H9 (cell line): ENCODE results near the gene SNTG2. TPM values are rescaled to one million over a fixed set of nuclear protein-coding genes. Genes with fewer than 3 reads are reported as not detected.

Experiments
- DNase-seq: peaks from one replicate; pipeline ENCODE4 v3.0.0-alpha.2; 2017
- H2AFZ ChIP-seq: one replicate; pipeline ENCODE4 v1.6.1; 2013; ENCODE audit warnings: mild to moderate bottlenecking, low read length, control low read depth, moderate library complexity
- H2AK5ac ChIP-seq: 2 replicates; pipeline ENCODE4 v1.6.1; 2013; ENCODE audit warnings: low read length, control low read depth, mixed read lengths; ENCODE audit not compliant: insufficient read length
- H2BK120ac ChIP-seq: one replicate; pipeline ENCODE4 v1.6.1; 2013; ENCODE audit warnings: low read depth, mild to moderate bottlenecking, low read length, control low read depth, inconsistent platforms; ENCODE audit not compliant: poor library complexity, severe bottlenecking
- H2BK12ac ChIP-seq: 2 replicates; pipeline ENCODE4 v1.6.1; 2013; ENCODE audit warnings: low read length, control low read depth, mixed read lengths, low read depth; ENCODE audit not compliant: insufficient read length
- H2BK15ac ChIP-seq: 2 replicates; pipeline ENCODE4 v1.6.1; 2013; ENCODE audit warnings: low read depth, low read length, control low read depth
- H2BK20ac ChIP-seq: one replicate; pipeline ENCODE4 v1.6.1; 2013; ENCODE audit warnings: low read depth, mild to moderate bottlenecking, low read length, control low read depth, inconsistent platforms; ENCODE audit not compliant: poor library complexity, severe bottlenecking
- H2BK5ac ChIP-seq: 2 replicates; pipeline ENCODE4 v1.6.1; 2013; ENCODE audit warnings: low read length, control low read depth, mixed read lengths; ENCODE audit not compliant: insufficient read length
- H3K14ac ChIP-seq: 2 replicates; pipeline ENCODE4 v1.6.1; 2013; ENCODE audit warnings: low read length, control low read depth; ENCODE audit not compliant: insufficient read depth
- H3K18ac ChIP-seq: 2 replicates; pipeline ENCODE4 v1.6.1; 2013; ENCODE audit warnings: low read depth, mild to moderate bottlenecking, mixed read lengths, low read length, control low read depth; ENCODE audit not compliant: insufficient read length
- H3K23ac ChIP-seq: 2 replicates; pipeline ENCODE4 v1.6.1; 2013; ENCODE audit warnings: low read length, control low read depth, mixed read lengths, low read depth; ENCODE audit not compliant: insufficient read length
- H3K23me2 ChIP-seq: 2 replicates; pipeline ENCODE4 v1.6.1; 2013; ENCODE audit warnings: low read depth, mild to moderate bottlenecking, mixed read lengths, low read length, control low read depth; ENCODE audit not compliant: insufficient read length, poor library complexity, severe bottlenecking
- H3K27ac ChIP-seq: 2 replicates; pipeline ENCODE4 v1.5.1; 2013; ENCODE audit warnings: low read length, control low read depth, mixed read lengths, low read depth; ENCODE audit not compliant: insufficient read length
- H3K27me3 ChIP-seq: 2 replicates; pipeline ENCODE4 v1.6.1; 2013; ENCODE audit warnings: low read length, control low read depth, inconsistent platforms; ENCODE audit not compliant: insufficient read depth
- H3K4ac ChIP-seq: 2 replicates; pipeline ENCODE4 v1.6.1; 2013; ENCODE audit warnings: low read depth, mild to moderate bottlenecking, control low read depth, inconsistent platforms, low read length, moderate library complexity
- H3K4me1 ChIP-seq: 2 replicates; pipeline ENCODE4 v1.6.1; 2013; ENCODE audit warnings: low read length, control low read depth, inconsistent platforms; ENCODE audit not compliant: insufficient read depth
- H3K4me2 ChIP-seq: 2 replicates; pipeline ENCODE4 v1.6.1; 2013; ENCODE audit warnings: low read length, control low read depth, mixed read lengths; ENCODE audit not compliant: insufficient read length, insufficient read depth
- H3K56ac ChIP-seq: 2 replicates; pipeline ENCODE4 v1.6.1; 2013; ENCODE audit warnings: low read depth, mild to moderate bottlenecking, mixed read lengths, low read length, control low read depth; ENCODE audit not compliant: insufficient read length
- H3K79me1 ChIP-seq: 2 replicates; pipeline ENCODE4 v1.6.1; 2013; ENCODE audit warnings: low read depth, mild to moderate bottlenecking, moderate library complexity, low read length, control low read depth, inconsistent platforms; ENCODE audit not compliant: insufficient read depth, poor library complexity, severe bottlenecking
- H3K79me2 ChIP-seq: 2 replicates; pipeline ENCODE4 v1.6.1; 2013; ENCODE audit warnings: low read length, control low read depth, inconsistent platforms; ENCODE audit not compliant: insufficient read depth
- H3K9ac ChIP-seq: 2 replicates; pipeline ENCODE4 v1.6.1; 2013; ENCODE audit warnings: low read length, control low read depth, mixed read lengths; ENCODE audit not compliant: insufficient read length; ENCODE audit errors: extremely low read depth
- H3K9me3 ChIP-seq: one replicate; pipeline ENCODE4 v1.6.1; 2013; ENCODE audit warnings: low read depth, low read length, inconsistent platforms; ENCODE audit not compliant: control insufficient read depth
- H3T11ph ChIP-seq: one replicate; pipeline ENCODE4 v1.6.1; 2013; ENCODE audit warnings: mild to moderate bottlenecking, low read length, control low read depth, inconsistent platforms
- H4K20me1 ChIP-seq: one replicate; pipeline ENCODE4 v1.6.1; 2013; ENCODE audit not compliant: control insufficient read depth, insufficient read length, insufficient read depth
- H4K5ac ChIP-seq: 2 replicates; pipeline ENCODE4 v1.6.1; 2013; ENCODE audit warnings: low read depth, mild to moderate bottlenecking, mixed read lengths, low read length, control low read depth; ENCODE audit not compliant: insufficient read length
- H4K8ac ChIP-seq: replicated peaks from 2 replicates; pipeline ENCODE4 v1.6.1; 2013; ENCODE audit warnings: low read length, control low read depth, mixed read lengths, low read depth; ENCODE audit not compliant: insufficient read length
- H4K91ac ChIP-seq: 2 replicates; pipeline ENCODE4 v1.6.1; 2013; ENCODE audit warnings: low read depth, mild to moderate bottlenecking, moderate library complexity, mixed read lengths, low read length, control low read depth; ENCODE audit not compliant: insufficient read length
- H3K27ac Mint-ChIP-seq, 3 experiments: 2 replicates in 2 of 3; 3 replicates in 1 of 3; pipeline ENCODE4 v1.8.0; 2020 to 2021; ENCODE audit warnings: mixed read lengths in 3 of 3, mild to moderate bottlenecking in 1 of 3, moderate library complexity in 1 of 3
- H3K27me3 Mint-ChIP-seq: 2 replicates; pipeline ENCODE4 v1.8.0; 2021; ENCODE audit warnings: low read depth, mild to moderate bottlenecking, moderate library complexity, mixed read lengths
- H3K36me3 Mint-ChIP-seq, 3 experiments: 2 replicates in 2 of 3; 3 replicates in 1 of 3; pipeline ENCODE4 v1.8.0; 2020 to 2021; ENCODE audit warnings: low read depth in 3 of 3, mixed read lengths in 3 of 3; ENCODE audit not compliant: insufficient read depth in 1 of 3
- H3K4me1 Mint-ChIP-seq, 2 experiments: 2 replicates each; pipeline ENCODE4 v1.8.0; 2020; ENCODE audit warnings: mixed read lengths in 2 of 2
- H3K4me3 Mint-ChIP-seq, 2 experiments: 2 replicates in 1 of 2; 3 replicates in 1 of 2; pipeline ENCODE4 v1.8.0; 2020 to 2021; ENCODE audit warnings: mild to moderate bottlenecking in 2 of 2, mixed read lengths in 2 of 2, moderate library complexity in 1 of 2
- H3K9me3 Mint-ChIP-seq, 2 experiments: 2 replicates in 1 of 2; 3 replicates in 1 of 2; pipeline ENCODE4 v1.8.0; 2020; ENCODE audit warnings: mild to moderate bottlenecking in 2 of 2, mixed read lengths in 2 of 2, moderate library complexity in 1 of 2
- WGBS: extraction: QIAGEN DNeasy Blood & Tissue Kit; methylation state at CpG from one replicate; pipeline ENCODE4 v1.1.7; 2013; ENCODE audit warnings: missing lambda C conversion rate, low lambda C conversion rate, mixed read lengths; ENCODE audit not compliant: insufficient read length; ENCODE audit errors: extremely low coverage; 5-methylcytosine and 5-hydroxymethylcytosine counted together
- total RNA-seq: library from RNA; stranded (reverse); gene quantifications from 2 replicates; pipeline ENCODE4 v1.2.1, GENCODE V29; 2021
- TF ChIP-seq, protein P1 (sequence below): fragments of 200-600 bp; sonication (generic); conservative IDR thresholded peaks from 3 replicates; pipeline ENCODE4 v1.8.0; 2021; ENCODE audit warnings: antibody characterized with exemption, mild to moderate bottlenecking

Gene SNTG2
- total RNA-seq, 1 experiment from 2014 or later: 13.2 TPM

- no peak overlapping the region for H2AFZ ChIP-seq
- Mint-ChIP-seq H3K27me3 (peaks cover 7% of the 10 kb centered on the region), H3K27ac (no peak overlapping the region), H3K36me3 (peaks cover 6 to 13% (median 11%) of the 10 kb centered on the region in 3 experiments; a peak in 6 of 7 replicates), H3K9me3 (peaks cover 19 to 24% of the 10 kb centered on the region in 2 experiments; a peak in 3 of 5 replicates), H3K4me1 (peaks cover 8 to 12% of the 10 kb centered on the region in 2 experiments), H3K4me3 (no peak overlapping the region)
- H3K14ac ChIP-seq: no peak overlapping the region
- H3K4me1 ChIP-seq: no peaks in the 10 kb centered on the region; the same call in 1 of the 2 replicates
- no peak overlapping the region for H3K23ac ChIP-seq
- no peaks in the 10 kb centered on the region for H3K23me2 ChIP-seq
- TF ChIP-seq, protein P1, sequence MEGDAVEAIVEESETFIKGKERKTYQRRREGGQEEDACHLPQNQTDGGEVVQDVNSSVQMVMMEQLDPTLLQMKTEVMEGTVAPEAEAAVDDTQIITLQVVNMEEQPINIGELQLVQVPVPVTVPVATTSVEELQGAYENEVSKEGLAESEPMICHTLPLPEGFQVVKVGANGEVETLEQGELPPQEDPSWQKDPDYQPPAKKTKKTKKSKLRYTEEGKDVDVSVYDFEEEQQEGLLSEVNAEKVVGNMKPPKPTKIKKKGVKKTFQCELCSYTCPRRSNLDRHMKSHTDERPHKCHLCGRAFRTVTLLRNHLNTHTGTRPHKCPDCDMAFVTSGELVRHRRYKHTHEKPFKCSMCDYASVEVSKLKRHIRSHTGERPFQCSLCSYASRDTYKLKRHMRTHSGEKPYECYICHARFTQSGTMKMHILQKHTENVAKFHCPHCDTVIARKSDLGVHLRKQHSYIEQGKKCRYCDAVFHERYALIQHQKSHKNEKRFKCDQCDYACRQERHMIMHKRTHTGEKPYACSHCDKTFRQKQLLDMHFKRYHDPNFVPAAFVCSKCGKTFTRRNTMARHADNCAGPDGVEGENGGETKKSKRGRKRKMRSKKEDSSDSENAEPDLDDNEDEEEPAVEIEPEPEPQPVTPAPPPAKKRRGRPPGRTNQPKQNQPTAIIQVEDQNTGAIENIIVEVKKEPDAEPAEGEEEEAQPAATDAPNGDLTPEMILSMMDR: no peak
- no peak overlapping the region for H4K91ac ChIP-seq
- H3K27me3 ChIP-seq: no peaks in the 10 kb centered on the region
- no peak overlapping the region for H2BK15ac ChIP-seq
- no peak overlapping the region for H2BK20ac ChIP-seq
- H2AK5ac ChIP-seq: no peak overlapping the region
- H3K4me2 ChIP-seq: no peak overlapping the region
- WGBS: no CpG with 5 or more reads among the region's 4 CpGs
- no peaks in the 10 kb centered on the region for H3K79me2 ChIP-seq
- H4K20me1 ChIP-seq: no peaks in the 10 kb centered on the region
- no peak overlapping the region for H3K18ac ChIP-seq
- no peak overlapping the region for H3K9ac ChIP-seq
- no peak overlapping the region for H3K27ac ChIP-seq
- no peak overlapping the region for H4K8ac ChIP-seq
- no peak for DNase-seq
- no peak overlapping the region for H2BK12ac ChIP-seq
- no peak overlapping the region for H3K4ac ChIP-seq
- no peaks in the 10 kb centered on the region for H3K79me1 ChIP-seq
- no peak overlapping the region for H2BK5ac ChIP-seq
- H4K5ac ChIP-seq: no peak overlapping the region
- no peak overlapping the region for H3K56ac ChIP-seq
- H3T11ph ChIP-seq: no peak overlapping the region
- peaks cover 13% of the 10 kb centered on the region for H3K9me3 ChIP-seq
- H2BK120ac ChIP-seq: no peak overlapping the region
Measured at GRCh38 chr2:1278125-1278524, 327.5 kb downstream of the SNTG2 start.
